Activated CD4-positive, CD25-positive, alpha-beta regulatory T cell treated with anti-CD3 and anti-CD28 coated beads, Interleukin-2, amount 50 U/mL, for 16 hours (primary cell): ENCODE measurements around the gene MGA.

Experiments
- DNase-seq: peaks from one replicate; pipeline ENCODE4 v3.0.0-alpha.2; 2020; ENCODE audit warnings: low read depth, low spot score

Gene MGA

DNA sequence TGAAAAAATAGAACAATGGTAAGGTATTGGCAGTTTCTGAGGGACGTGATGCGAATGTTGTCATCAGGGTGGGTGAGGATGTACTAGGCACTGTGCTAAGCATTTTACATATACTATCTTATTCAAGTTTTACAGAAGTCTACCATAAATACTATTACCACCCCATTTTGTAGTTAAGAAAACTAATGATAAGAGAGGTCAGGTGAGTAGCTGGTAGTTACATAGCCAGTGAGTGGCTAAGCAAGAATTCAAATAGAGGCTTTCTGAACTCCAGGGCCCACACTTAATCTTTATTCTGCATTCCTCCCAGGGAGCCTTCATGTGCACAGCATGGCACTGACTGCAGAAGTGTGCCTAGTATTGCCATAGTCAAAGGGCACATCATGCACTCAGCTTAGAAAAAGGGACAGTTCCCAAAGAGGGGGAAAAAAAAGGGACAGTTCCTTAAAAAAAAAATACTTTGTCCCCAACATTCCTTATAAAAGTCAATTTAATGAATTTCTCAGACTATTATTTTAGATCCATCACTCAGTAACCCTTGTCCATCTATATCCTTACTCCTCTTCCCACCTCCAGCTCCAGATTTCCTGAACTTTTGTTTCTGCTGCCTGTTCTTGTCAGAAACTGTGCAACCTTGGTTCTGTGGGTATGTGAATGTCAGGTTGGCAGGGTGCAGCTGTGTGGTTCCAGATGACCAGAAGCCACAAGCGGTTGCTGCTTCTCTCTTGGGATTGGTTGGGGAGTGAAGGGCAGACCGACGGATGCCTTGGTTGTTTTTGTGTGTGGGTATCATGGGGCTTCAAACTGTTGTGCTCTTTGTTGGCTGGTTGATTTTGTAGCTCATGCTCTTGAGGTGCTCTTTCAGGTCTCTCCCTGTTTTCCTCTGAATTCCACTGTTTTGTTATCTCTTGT, 122.4 kb downstream of the MGA start:
- no peak for DNase-seq

DNA sequence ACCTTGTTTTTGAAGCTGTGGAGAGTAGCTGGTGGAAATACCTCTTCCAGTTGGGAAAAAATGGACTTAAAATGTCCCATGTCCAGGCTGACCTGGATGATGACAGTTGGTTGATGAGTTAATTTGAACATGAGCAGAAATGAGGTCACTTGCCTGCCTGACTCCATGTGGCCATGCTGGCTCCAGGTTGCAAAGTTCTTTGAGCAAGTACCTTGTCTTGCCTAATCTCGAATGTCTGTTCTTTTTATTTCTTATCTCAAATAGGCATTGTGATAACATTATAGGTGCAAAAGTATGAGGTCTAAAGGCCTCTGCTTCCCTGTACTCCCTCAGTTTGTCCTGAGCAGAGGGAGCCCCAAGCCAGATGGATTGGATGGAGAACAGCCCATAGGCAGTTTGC, 123.1 kb downstream of the MGA start:
- no peak for DNase-seq

DNA sequence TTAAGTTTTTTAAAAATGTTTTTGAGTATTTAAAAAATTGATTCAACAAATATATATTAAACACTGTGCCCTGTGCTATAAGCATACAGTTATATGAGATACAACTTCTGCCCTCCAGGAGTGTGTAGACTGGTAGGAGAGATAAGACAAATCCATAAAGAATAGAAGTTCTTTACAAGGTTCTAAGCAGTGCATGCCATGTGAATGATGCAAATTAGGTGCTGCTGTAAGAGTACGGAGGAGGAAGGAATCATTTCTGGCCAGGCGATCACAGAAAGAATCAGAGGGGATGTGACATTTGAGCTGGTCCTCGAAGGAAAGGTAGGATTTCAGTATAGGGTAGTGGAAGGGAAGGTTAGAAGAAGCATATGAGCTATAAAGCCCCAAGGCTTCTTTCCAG, 128.1 kb downstream of the MGA start:
- no peak for DNase-seq

DNA sequence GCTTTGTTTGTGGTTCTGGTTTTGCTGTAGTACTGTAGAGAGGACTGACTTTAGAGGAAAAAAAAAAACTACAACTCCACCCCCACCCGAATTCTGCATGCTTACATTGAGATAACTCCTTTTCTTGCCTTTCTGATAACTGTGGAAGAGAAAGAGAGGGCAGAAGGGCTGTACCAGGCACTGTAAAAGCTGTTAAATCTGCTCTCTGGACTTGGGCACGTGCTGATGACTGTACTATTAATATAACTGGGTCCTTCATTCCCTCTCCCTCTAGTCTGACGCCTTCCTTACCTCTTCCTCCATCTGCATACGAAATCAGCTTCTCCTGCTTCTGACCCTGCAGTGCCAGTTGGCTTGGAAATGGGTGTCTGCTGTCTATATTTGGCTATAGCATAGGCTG, 129.0 kb downstream of the MGA start:
- DNase-seq, result no peak

DNA sequence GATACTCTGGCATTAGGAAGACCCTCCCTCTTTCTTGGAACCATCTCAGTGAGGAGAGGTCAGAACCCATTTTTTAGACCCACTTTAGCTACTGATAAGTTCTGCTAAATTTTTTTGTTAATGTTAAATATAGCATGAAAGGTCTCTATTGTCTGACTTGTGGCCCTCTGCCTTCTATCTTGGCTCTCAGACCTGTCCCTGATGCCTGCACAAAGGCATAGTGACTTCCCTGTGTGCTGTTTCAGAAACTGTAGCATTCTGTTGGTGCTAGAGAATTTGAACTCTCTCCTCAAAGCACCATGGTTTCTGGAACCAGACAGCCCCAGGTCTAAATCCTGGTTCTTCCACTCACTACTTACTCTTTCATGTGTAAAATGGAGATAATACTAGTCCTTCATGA, 129.5 kb downstream of the MGA start:
- no peak for DNase-seq

DNA sequence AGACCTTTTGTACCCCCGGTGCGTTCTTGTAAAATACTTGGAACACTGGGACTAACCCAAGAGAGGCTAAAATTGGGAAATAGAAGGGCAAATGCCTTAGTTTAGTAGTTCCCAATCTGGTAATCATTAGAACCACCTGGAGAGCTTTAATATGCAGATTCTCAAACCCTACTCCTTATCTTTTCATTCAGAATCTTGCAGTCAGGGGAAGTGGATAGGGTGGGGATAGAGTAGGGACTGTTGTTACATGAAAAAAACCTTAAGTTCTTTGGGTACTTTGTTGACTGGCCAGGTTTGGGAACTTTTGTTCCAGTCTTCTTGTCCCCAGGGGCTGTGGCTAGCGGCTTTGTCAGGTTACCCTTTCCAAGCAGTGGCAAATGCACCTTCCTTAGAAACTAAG, 130.0 kb downstream of the MGA start:
- no peak for DNase-seq

DNA sequence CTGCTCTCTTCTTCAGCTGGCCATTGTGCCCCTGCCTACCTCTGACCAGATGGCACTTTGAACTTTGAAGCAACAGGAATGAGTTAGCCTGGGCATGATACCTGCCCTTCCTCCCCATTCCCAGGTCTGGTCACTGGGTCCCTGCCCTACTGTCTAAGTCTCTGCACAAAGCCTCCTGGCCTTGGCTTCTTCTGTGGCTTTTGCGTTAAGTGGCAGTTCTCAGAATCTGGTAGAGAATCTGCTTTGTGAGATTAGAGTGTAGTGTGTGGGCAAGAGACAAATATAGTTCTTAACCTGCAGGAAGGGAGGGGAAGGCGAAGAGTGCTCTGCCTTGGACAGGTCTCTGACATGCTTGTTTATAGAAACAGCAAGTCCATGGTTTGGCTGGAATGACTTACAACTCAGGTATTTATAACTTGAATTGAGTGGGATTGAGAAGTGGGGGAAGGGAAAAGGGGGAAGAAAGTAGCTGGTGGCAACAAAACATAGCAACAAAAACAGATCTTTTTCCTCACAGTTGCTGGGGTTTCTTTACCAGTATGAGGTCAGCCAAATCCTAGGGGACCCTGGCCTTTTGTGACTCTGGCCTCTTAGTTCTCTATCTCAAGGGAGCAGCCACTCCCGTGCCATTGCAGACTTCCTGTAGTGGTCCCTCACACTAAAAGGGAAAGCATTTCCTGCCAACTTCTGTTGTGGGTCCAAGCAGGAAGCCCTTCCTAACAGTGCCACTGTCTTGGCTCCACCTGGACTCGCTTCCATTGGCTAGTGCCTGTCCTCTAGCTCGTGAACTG, 130.7 kb downstream of the MGA start:
- DNase-seq, result no peak

DNA sequence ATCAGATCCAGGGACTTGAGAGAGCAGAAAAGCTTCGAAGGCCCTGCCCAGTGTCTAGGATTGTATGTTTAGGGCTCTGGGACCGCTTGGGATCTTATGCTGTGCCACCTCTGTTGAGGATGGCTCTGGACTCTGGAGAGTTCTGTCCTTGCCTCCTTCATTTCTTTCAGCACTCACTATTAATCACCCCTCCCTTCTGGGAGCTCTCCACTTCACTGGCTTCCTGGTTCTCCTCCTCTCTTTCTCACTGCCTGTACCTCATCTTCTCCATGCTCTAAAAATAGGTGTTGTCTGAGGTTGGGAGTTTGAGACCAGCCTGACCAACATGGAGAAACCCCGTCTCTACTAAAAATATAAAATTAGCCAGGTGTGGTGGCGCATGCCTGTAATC, 131.3 kb downstream of the MGA start:
- DNase-seq, result no peak

DNA sequence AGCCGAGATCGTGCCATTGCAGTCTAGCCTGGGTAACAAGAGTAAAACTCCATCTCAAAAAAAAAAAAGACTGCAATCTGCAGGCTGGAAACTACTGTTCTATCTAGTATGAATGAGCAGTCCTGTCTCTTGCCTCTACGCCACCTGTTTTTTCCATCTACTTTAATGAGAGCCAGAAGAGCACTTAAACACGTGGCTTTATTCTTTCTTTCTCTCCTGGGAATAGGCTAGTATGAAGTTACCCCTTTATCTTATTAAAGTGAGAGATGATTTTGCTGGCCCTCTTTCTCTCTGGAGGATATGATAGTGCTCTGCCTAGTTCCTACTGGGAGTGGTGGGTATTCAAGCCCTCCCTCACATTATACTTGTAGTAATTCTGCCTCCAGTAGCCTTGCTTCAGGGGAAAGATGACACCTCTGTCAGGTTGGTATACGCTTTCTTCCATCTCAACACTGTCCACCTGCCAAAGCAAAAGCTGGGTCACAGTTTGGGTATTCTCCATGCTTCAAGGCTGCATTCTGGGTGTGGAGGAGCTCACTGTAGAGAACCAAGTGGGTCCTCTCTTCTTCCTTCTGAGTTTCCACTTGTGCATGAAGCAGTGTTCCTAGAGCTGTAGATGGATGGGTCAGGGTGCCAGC, 131.9 kb downstream of the MGA start:
- no peak for DNase-seq

DNA sequence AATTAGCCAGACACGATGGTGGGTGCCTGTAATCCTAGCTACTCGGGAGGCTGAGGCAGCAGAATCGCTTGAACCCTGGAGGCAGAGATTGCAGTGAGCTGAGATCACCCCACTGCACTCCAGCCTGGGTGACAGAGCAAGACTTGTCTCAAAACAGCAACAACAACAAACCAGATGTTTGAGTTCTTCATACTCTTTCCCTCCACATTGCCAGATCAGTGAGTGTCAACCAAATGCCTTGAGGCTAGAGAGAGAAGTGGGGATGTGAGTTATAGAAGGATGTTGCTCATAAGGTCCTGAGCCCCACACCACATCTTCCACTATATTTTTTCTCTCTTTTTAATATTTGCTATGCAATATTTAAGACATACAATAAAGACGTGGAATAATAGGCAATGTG, 133.9 kb downstream of the MGA start:
- no peak for DNase-seq

DNA sequence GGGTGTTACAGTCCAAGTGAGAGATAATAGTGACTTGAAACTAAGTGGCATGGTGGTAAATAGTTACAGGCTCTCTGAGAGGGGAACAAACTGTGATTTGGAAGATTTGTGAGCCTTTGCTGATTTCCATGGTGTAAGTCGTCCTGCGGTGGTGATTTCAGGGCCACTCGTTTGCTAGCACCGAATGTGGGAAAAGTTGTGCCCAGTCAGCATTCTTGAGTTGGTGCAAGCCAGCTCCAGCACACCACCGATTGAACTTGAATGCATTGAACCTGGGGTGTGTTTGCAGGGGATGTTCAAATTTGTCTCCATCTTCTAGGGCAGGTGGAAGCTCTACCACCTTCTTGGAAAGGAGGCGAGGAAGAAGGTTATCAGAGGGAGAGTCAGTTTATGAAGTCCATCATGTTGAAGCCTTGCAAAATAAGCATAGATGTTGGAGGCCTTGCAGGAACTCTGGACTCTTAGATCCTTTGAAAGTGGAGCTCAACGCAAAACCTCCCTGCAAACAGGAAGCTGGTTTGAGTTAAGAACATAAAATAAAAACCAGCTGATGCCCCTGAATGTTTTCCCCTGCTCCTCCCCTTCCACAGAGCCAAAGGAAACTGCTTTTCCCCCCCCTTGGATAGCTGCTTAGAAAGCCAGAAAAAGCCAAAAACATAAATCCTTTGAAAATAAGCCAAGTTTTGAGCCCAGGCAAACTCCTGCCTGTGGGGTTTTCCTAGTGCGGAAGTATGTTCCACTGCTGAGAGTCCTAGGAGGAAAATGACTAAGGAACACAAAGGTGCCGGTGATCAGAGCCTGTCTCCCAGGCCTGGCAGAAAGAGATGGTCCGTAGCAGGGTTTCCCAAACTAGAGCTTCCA, 136.0 kb downstream of the MGA start:
- no peak for DNase-seq

DNA sequence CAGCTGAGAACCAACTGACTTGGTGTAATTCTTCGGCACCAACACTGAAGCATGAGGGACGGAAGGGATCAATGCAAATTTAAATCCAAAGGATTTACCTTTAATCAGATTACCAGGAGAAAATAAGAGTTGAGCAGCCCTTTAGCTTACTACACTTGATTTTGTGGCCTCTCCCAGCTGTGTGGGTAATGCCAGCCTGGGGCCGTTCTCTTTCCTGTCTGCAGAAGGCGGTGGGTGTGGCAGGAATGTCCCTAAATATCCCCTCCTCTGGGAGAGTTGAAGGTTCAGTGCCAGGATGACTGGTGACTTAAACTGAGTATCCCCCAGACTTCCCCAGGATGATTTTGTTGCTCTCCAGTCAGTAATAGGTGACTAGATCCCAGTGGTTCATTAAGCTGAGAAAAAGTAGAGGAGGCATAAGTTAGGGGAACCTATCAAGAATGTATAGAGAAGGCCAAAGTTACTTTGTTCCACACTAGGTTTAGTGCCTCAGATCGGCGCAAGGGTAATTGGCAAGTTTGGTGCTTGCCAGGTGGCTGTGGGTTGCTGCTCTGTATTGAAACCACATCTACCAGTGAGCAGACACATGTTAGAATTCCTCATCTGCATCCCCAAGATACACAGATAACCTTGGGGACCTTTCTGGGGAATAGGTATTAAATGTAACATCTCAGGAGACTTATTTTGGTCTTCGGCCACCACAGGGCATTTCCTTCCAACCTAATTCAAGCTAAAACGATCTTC, 137.2 kb downstream of the MGA start:
- DNase-seq, result no peak

DNA sequence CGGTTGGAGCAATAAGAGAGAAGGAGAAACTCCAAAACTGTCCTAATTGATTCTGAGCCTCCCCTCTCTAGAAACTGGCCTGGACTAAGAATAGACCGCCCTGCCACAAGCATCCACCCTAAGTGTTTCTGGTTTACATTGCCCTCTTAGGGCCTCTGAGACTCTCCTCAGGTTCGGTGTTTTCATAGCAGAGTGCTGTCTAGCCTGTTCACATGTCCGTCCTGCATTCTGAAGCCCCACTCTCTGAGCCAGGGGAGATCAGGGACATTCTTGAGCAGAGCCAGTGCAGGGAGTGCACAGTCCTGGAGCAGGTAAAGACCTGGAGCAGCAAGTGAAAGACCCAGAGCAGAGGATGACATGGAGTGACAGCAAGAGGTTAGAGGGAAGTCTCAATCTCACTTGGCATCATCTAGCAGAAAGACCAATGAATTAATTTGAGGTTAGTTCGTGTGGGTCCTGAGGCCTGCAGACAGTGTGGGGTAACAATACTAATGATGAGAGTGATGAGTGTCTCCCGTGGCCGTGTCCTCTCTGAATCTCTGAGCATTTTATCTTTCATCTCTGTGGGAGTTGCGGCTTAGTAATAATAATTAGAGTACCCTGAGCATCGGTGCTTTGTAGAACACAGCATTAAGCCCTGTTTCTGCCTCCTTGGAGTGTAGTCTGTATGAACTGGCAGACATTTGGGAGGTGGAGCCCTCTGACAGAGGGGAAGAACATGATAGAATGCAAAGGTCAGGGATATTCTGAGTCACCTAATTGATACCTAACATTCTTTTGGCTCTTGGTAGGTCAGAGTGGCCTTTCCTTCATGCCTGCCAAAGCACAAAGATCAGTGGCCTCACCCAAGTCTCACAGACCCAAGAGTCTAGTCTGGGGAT, 138.6 kb downstream of the MGA start:
- no peak for DNase-seq

DNA sequence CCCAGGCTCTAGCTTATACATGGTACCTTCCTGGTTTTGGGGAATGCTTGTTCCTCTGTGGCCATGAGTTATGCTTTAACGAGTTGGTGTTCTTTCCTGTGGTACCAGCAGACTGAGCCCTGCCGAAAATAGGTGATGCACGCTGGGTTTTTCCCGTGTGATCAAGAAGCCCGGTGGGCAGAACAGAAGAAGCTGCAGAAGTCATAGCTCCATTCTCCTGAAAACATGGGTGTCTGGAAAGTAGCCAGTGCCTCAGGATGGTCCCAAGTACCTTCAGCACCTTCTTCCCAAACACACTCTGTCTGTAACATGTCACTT, 139.2 kb downstream of the MGA start:
- DNase-seq, result no peak

DNA sequence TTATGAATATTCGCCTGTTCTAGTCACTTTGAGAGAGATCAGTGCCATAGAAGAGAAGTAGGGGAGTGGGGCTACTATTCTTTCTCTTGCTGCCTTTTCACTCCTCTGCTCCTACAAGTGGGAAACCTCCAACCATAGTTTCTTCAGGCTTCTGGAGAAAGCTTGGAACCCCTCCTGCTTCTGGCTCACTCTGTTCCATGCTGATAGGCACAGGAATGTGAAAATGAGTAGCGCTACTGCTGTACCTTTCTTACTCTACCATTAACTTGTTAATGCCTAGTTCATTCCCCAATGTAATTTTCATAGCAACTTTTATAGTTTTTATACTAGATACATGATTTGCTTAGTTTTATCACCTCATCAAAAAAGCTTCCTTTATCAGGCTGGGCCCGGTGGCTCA, 141.0 kb downstream of the MGA start:
- DNase-seq, result no peak

DNA sequence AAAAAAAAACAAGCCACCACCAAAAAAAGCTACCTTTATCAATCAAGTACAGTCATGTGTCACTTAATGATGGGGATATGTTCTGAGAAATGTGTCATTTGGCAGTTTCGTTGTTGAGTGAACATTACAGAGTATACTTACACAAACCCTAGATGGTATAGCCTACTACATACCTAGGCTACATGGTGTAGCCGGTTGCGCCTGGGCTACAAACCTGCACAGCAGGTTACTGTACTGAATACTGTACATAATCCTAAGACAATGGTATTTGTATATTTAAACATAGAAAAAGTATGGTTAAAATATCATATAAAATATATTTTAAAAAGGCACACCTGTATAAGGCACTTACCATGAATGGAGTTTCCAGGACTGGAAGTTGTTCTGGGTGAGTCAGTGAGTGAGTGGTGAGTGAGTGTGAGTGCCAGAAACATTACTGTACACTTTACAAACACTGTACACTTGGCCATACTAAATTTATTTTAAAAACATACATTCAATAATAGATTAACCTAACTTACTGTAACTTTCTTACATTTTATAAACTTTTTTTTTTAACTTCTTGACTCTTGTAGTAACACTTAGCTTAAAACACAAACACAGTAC, 141.7 kb downstream of the MGA start:
- no peak for DNase-seq

DNA sequence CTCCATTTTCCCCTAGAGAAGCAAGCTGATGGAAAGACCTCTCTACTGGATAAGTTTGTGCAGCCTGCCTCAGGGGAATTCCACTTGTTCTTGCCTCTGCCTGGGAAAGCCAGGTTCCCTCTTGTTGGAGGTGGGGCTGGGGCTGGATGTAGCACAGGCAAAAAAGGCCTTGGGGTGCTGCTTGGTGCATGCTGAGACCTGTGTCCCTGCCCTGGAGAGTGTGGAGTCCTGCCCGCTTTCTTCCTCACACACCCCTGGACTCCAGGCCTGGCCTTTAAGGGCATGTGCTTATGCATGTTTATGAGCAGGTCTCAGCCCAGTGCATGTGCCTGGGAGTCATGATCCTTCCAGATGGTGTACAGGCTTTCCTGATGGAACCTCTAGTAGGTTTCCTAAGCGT, 144.2 kb downstream of the MGA start:
- no peak for DNase-seq

DNA sequence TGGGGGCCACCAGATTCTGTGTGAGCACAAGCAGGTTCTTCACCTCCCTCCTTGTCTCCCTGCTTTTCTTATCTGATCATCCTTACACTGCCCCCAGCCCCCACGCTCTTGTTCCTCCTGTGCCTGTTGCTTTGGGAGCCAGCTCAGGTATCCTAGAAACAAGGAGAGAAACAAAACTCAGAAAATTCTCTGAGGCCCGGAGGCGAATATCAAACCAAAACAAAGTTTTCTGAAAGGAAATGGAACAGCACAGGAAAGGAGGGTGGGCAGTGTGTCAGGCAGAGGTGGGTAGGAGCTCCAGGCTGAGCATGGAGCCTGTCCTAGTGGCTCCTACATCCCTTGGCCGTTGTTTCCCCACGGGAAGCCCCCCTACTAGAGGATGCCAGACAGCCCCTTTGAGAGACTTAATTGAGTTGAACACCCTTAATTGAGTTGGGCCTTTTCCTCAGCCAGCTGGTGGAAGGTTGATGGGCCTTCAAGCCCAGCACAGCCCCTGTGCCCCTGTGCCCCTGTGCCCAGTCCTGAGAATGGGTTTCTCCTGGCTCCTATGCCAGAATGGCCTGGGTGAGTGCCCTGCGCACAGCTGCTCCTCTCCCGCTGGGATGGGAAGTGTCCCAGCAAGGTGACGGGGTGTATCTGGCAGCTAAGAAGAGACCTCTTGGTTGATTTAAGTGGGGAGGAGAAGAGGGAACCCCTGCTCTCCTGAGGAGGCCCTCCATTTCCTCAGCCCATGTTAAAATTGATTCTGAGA, 144.9 kb downstream of the MGA start:
- DNase-seq, result no peak

DNA sequence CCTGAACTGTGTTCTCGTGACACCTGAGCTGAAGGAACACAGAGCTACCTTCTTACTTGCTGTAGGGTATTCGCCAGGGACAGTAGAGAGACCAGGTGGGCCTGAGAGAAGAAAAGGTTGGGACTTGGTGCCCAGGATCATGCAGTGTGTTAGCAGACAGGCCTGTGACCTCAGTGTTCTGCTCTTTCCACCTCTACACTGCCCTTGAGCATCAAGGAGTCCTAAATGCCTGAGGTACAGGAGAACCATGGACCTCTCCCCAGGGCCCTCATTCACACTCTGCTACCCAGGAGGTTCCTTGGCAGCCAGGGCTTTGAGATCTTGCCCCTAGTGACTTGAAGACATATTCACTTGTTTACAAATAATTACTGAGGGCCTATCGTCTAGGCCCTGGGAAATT, 145.5 kb downstream of the MGA start:
- DNase-seq, result no peak
